Neutrophil (primary cell): ENCODE measurements around the gene TCF4.
"Not testable (repeated sequence)": the region's sequence is repeated elsewhere in the genome, so short reads cannot be mapped to it uniquely, and the experiment has no call there.

Source experiments
- H3K27ac ChIP-seq: fragments of 200-600 bp; sonication (generic); 2 replicates; pipeline ENCODE4 v1.5.1; 2016; ENCODE audit warnings: mild to moderate bottlenecking, moderate library complexity
- H3K27me3 ChIP-seq: fragments of 200-600 bp; sonication (generic); 2 replicates; pipeline ENCODE4 v1.6.0; 2016; ENCODE audit warnings: mild to moderate bottlenecking
- H3K36me3 ChIP-seq: fragments of 200-600 bp; sonication (generic); 2 replicates; pipeline ENCODE4 v1.5.1; 2017
- H3K4me1 ChIP-seq, 2 experiments: fragments of 200-600 bp in 1 of 2; sonication (generic) in 1 of 2; 1 replicate in 1 of 2; 2 replicates in 1 of 2; pipeline versions ENCODE4 v1.5.1 to v1.6.1; 2013 to 2016; ENCODE audit warnings: low read depth in 1 of 2, low read length in 1 of 2, mild to moderate bottlenecking in 1 of 2, moderate library complexity in 1 of 2; ENCODE audit not compliant: control insufficient read depth in 1 of 2, insufficient read depth in 1 of 2
- H3K4me3 ChIP-seq, 2 experiments: fragments of 200-600 bp in 1 of 2; sonication (generic) in 1 of 2; 1 replicate in 1 of 2; 2 replicates in 1 of 2; pipeline ENCODE4 v1.5.1; 2013 to 2016; ENCODE audit warnings: low read depth in 1 of 2, low read length in 1 of 2, mild to moderate bottlenecking in 1 of 2, moderate library complexity in 1 of 2
- H3K9me3 ChIP-seq: fragments of 200-600 bp; sonication (generic); 2 replicates; pipeline ENCODE4 v1.5.1; 2016
- CTCF ChIP-seq: fragments of 200-600 bp; sonication (generic); IDR thresholded peaks from 2 replicates; pipeline ENCODE4 v1.5.1; 2016; ENCODE audit warnings: antibody characterized with exemption

Gene TCF4

GRCh38 chr18:55473058-55473457 is 114.9 kb downstream of the TCF4 start:
- H3K27me3 ChIP-seq, result no peaks in the 10 kb centered on the region
- no peak overlapping the region for H3K27ac ChIP-seq
- peaks cover 13 to 17% of the 10 kb centered on the region in 2 experiments for H3K4me1 ChIP-seq
- no peaks in the 10 kb centered on the region for H3K36me3 ChIP-seq
- TF ChIP-seq CTCF, result no peak
- no peak overlapping the region for H3K4me3 ChIP-seq
- H3K9me3 ChIP-seq, result no peaks in the 10 kb centered on the region

- Histone ChIP-seq H3K27ac (no peak overlapping the region), H3K27me3 (no peaks in the 10 kb centered on the region), H3K9me3 (no peaks in the 10 kb centered on the region), H3K36me3 (no peaks in the 10 kb centered on the region), H3K4me3 (no peak overlapping the region), H3K4me1 (no peaks in the 10 kb centered on the region)
- no peak for TF ChIP-seq CTCF
Measured at GRCh38 chr18:55470826-55471225, 117.2 kb downstream of the TCF4 start.

GRCh38 chr18:55469134-55469533 is 118.9 kb downstream of the TCF4 start:
- not testable (repeated sequence) for H3K27me3 ChIP-seq, H3K27ac ChIP-seq, H3K4me3 ChIP-seq, H3K36me3 ChIP-seq, H3K4me1 ChIP-seq, H3K9me3 ChIP-seq

GRCh38 chr18:55466789-55467188 is 121.2 kb downstream of the TCF4 start:
- Histone ChIP-seq H3K4me3 (no peak overlapping the region), H3K36me3 (no peaks in the 10 kb centered on the region), H3K27me3 (no peaks in the 10 kb centered on the region), H3K27ac (no peak overlapping the region), H3K9me3 (no peaks in the 10 kb centered on the region), H3K4me1 (no peaks in the 10 kb centered on the region)
- TF ChIP-seq CTCF, result no peak

GRCh38 chr18:55465313-55465712 is 122.7 kb downstream of the TCF4 start:
- Histone ChIP-seq H3K27ac (no peak overlapping the region), H3K4me3 (no peak overlapping the region)
- no peak for TF ChIP-seq CTCF

GRCh38 chr18:55464581-55464980 is 123.4 kb downstream of the TCF4 start:
- TF ChIP-seq CTCF, result no peak
- Histone ChIP-seq H3K36me3 (no peaks in the 10 kb centered on the region), H3K9me3 (no peaks in the 10 kb centered on the region), H3K4me3 (no peak overlapping the region), H3K27ac (no peak overlapping the region), H3K27me3 (no peaks in the 10 kb centered on the region), H3K4me1 (no peaks in the 10 kb centered on the region)

More at GRCh38 chr18:55465313-55465712, 122.7 kb downstream of the TCF4 start:
- no peaks in the 10 kb centered on the region for H3K4me1 ChIP-seq
- H3K27me3 ChIP-seq, result no peaks in the 10 kb centered on the region
- no peaks in the 10 kb centered on the region for H3K36me3 ChIP-seq
- H3K9me3 ChIP-seq, result no peaks in the 10 kb centered on the region
